SJCRH30 (cell line): ENCODE measurements around the gene BTAF1. TPM values are rescaled to one million over a fixed set of nuclear protein-coding genes. Genes with fewer than 3 reads are reported as not detected.
"Not testable (repeated sequence)": the region's sequence is repeated elsewhere in the genome, so short reads cannot be mapped to it uniquely, and the experiment has no call there.

Experiments
- DNase-seq, 2 experiments: peaks; one replicate each; pipeline ENCODE4 v3.0.0-alpha.2; 2015 to 2020
- H3K27ac ChIP-seq: fragments of 250-450 bp; sonication (Bioruptor Pico); 2 replicates; pipeline ENCODE4 v1.5.1; 2020; ENCODE audit warnings: mild to moderate bottlenecking, moderate library complexity
- H3K27me3 ChIP-seq: fragments of 250-450 bp; sonication (Bioruptor Pico); 2 replicates; pipeline ENCODE4 v1.5.1; 2020; ENCODE audit warnings: mild to moderate bottlenecking, moderate library complexity
- H3K36me3 ChIP-seq: fragments of 250-450 bp; sonication (Bioruptor Pico); 2 replicates; pipeline ENCODE4 v1.5.1; 2020; ENCODE audit warnings: mild to moderate bottlenecking, moderate library complexity
- H3K4me1 ChIP-seq: fragments of 250-450 bp; sonication (Bioruptor Pico); 2 replicates; pipeline ENCODE4 v1.5.1; 2020; ENCODE audit warnings: mild to moderate bottlenecking, moderate library complexity
- H3K4me3 ChIP-seq: fragments of 250-450 bp; sonication (Bioruptor Pico); 2 replicates; pipeline ENCODE4 v1.5.1; 2020; ENCODE audit warnings: mild to moderate bottlenecking, moderate library complexity
- H3K9me3 ChIP-seq: fragments of 250-450 bp; sonication (Bioruptor Pico); replicated peaks from 2 replicates; pipeline ENCODE4 v1.5.1; 2020; ENCODE audit warnings: mild to moderate bottlenecking, moderate library complexity
- total RNA-seq: library from RNA; depleted of rRNA; stranded (reverse); fragments of >200 nt; shearing (Covaris generic); gene quantifications from 2 replicates; pipeline ENCODE4 v1.2.3, GENCODE V29; 2014

Gene BTAF1
- total RNA-seq, 1 experiment from 2014 or later = 26.3 TPM

GRCh38 chr10:92027141-92027540 is 103.6 kb downstream of the BTAF1 start:
- Histone ChIP-seq H3K4me3 (no peak overlapping the region), H3K4me1 (no peaks in the 10 kb centered on the region), H3K36me3 (no peaks in the 10 kb centered on the region; the same call in 1 of the 2 replicates), H3K27ac (no peak overlapping the region), H3K27me3 (no peaks in the 10 kb centered on the region), H3K9me3 (no peaks in the 10 kb centered on the region)
- DNase-seq = no peak

- Histone ChIP-seq H3K36me3 (no peaks in the 10 kb centered on the region), H3K27me3 (no peaks in the 10 kb centered on the region), H3K4me1 (no peaks in the 10 kb centered on the region), H3K27ac (no peak overlapping the region), H3K4me3 (no peak overlapping the region), H3K9me3 (no peaks in the 10 kb centered on the region)
- no peak for DNase-seq
These were observed 108.0 kb downstream of the BTAF1 start for GRCh38 chr10:92031580-92031979.

GRCh38 chr10:92033070-92033469 is 109.5 kb downstream of the BTAF1 start:
- not testable (repeated sequence) for H3K36me3 ChIP-seq, H3K4me3 ChIP-seq, DNase-seq, H3K4me1 ChIP-seq, H3K27ac ChIP-seq, H3K9me3 ChIP-seq, H3K27me3 ChIP-seq

- Histone ChIP-seq H3K9me3 (no peaks in the 10 kb centered on the region), H3K27ac (no peak overlapping the region), H3K4me3 (no peak overlapping the region), H3K27me3 (no peaks in the 10 kb centered on the region), H3K4me1 (no peaks in the 10 kb centered on the region), H3K36me3 (no peaks in the 10 kb centered on the region)
- no peak for DNase-seq
These were observed 115.4 kb downstream of the BTAF1 start for GRCh38 chr10:92038949-92039348.

- peaks cover 3% of the 10 kb centered on the region; the same call in 1 of the 2 replicates for H3K4me1 ChIP-seq
- no peaks in the 10 kb centered on the region for H3K9me3 ChIP-seq
- no peak overlapping the region for H3K4me3 ChIP-seq
- H3K27ac ChIP-seq = no peak overlapping the region
- DNase-seq = no peak
- H3K27me3 ChIP-seq = no peaks in the 10 kb centered on the region
- no peaks in the 10 kb centered on the region for H3K36me3 ChIP-seq
These were observed 119.0 kb downstream of the BTAF1 start for GRCh38 chr10:92042541-92042940.

GRCh38 chr10:92045641-92046106 is 122.1 kb downstream of the BTAF1 start:
- Histone ChIP-seq H3K4me3 (no peak overlapping the region), H3K9me3 (no peaks in the 10 kb centered on the region), H3K4me1 (peaks cover 21% of the 10 kb centered on the region), H3K36me3 (no peaks in the 10 kb centered on the region), H3K27ac (no peak overlapping the region), H3K27me3 (no peaks in the 10 kb centered on the region)
- DNase-seq = no peak

GRCh38 chr10:92047215-92047614 is 123.6 kb downstream of the BTAF1 start:
- no peaks in the 10 kb centered on the region for H3K9me3 ChIP-seq
- no peak for DNase-seq
- H3K36me3 ChIP-seq = no peaks in the 10 kb centered on the region
- H3K27me3 ChIP-seq = no peaks in the 10 kb centered on the region
- H3K4me3 ChIP-seq = no peak overlapping the region
- H3K27ac ChIP-seq = peak overlapping the region; percentile 95
- peaks cover 21% of the 10 kb centered on the region for H3K4me1 ChIP-seq

GRCh38 chr10:92052088-92052487 is 128.5 kb downstream of the BTAF1 start:
- DNase-seq = no peak
- H3K27me3 ChIP-seq = no peaks in the 10 kb centered on the region
- H3K4me3 ChIP-seq = no peak overlapping the region
- H3K9me3 ChIP-seq = no peaks in the 10 kb centered on the region
- no peaks in the 10 kb centered on the region for H3K36me3 ChIP-seq
- H3K4me1 ChIP-seq = peaks cover 21% of the 10 kb centered on the region
- no peak overlapping the region for H3K27ac ChIP-seq

GRCh38 chr10:92052741-92053140 is 129.2 kb downstream of the BTAF1 start:
- Histone ChIP-seq H3K4me1 (peaks cover 16% of the 10 kb centered on the region), H3K4me3 (no peak overlapping the region), H3K27ac (no peak overlapping the region), H3K36me3 (no peaks in the 10 kb centered on the region), H3K27me3 (no peaks in the 10 kb centered on the region), H3K9me3 (no peaks in the 10 kb centered on the region)
- no peak for DNase-seq

- DNase-seq = no peak
- Histone ChIP-seq H3K9me3 (no peaks in the 10 kb centered on the region), H3K27ac (no peak overlapping the region), H3K36me3 (no peaks in the 10 kb centered on the region), H3K27me3 (no peaks in the 10 kb centered on the region), H3K4me3 (no peak overlapping the region), H3K4me1 (0 out of 2 replicates have a peak, but pooled peaks cover under 1% of the 10 kb centered on the region)
These were observed 131.2 kb downstream of the BTAF1 start for GRCh38 chr10:92054807-92055206.

- Histone ChIP-seq H3K36me3 (no peaks in the 10 kb centered on the region), H3K4me1 (no peaks in the 10 kb centered on the region), H3K27ac (no peak overlapping the region), H3K9me3 (no peaks in the 10 kb centered on the region), H3K4me3 (no peak overlapping the region), H3K27me3 (no peaks in the 10 kb centered on the region)
- DNase-seq = no peak
These were observed 138.7 kb downstream of the BTAF1 start for GRCh38 chr10:92062273-92062672.

- H3K4me3 ChIP-seq = no peak overlapping the region
- no peaks in the 10 kb centered on the region for H3K36me3 ChIP-seq
- no peaks in the 10 kb centered on the region for H3K9me3 ChIP-seq
- H3K4me1 ChIP-seq = no peaks in the 10 kb centered on the region
- no peak overlapping the region for H3K27ac ChIP-seq
- no peaks in the 10 kb centered on the region for H3K27me3 ChIP-seq
- DNase-seq = no peak
These were observed 140.9 kb downstream of the BTAF1 start for GRCh38 chr10:92064506-92064905.

GRCh38 chr10:92066386-92066785 is 142.8 kb downstream of the BTAF1 start:
- no peak for DNase-seq
- H3K4me3 ChIP-seq = no peak overlapping the region
- H3K27me3 ChIP-seq = no peaks in the 10 kb centered on the region
- no peak overlapping the region for H3K27ac ChIP-seq
- no peaks in the 10 kb centered on the region for H3K36me3 ChIP-seq
- no peaks in the 10 kb centered on the region for H3K9me3 ChIP-seq
- H3K4me1 ChIP-seq = no peaks in the 10 kb centered on the region

- Histone ChIP-seq H3K4me1 (no peaks in the 10 kb centered on the region), H3K27ac (no peak overlapping the region), H3K27me3 (no peaks in the 10 kb centered on the region), H3K9me3 (no peaks in the 10 kb centered on the region), H3K36me3 (no peaks in the 10 kb centered on the region), H3K4me3 (no peak overlapping the region)
- DNase-seq = no peak
These were observed 145.3 kb downstream of the BTAF1 start for GRCh38 chr10:92068900-92069299.

- no peaks in the 10 kb centered on the region for H3K9me3 ChIP-seq
- no peaks in the 10 kb centered on the region for H3K36me3 ChIP-seq
- H3K27ac ChIP-seq = no peak overlapping the region
- H3K4me1 ChIP-seq = no peaks in the 10 kb centered on the region
- H3K4me3 ChIP-seq = no peak overlapping the region
- DNase-seq = no peak
- H3K27me3 ChIP-seq = no peaks in the 10 kb centered on the region
These were observed 150.7 kb downstream of the BTAF1 start for GRCh38 chr10:92074126-92074887.

- DNase-seq = no peak
- Histone ChIP-seq H3K36me3 (no peaks in the 10 kb centered on the region), H3K27ac (no peak overlapping the region), H3K4me1 (no peaks in the 10 kb centered on the region), H3K27me3 (no peaks in the 10 kb centered on the region), H3K9me3 (no peaks in the 10 kb centered on the region), H3K4me3 (no peak overlapping the region)
These were observed 152.3 kb downstream of the BTAF1 start for GRCh38 chr10:92075829-92076228.
